A204.1 (cell line): Measurements from ENCODE around the gene IKZF2.

Source experiments
- FAIRE-seq: peaks from 2 replicates; lab custom pipeline; 2012; peaks lifted over from hg19 to GRCh38; lab: Jason Lieb, UNC

Gene IKZF2

GRCh38 chr2:212956665-212957607, 194.5 kb downstream of the IKZF2 start:
- FAIRE-seq: no peak

DNA sequence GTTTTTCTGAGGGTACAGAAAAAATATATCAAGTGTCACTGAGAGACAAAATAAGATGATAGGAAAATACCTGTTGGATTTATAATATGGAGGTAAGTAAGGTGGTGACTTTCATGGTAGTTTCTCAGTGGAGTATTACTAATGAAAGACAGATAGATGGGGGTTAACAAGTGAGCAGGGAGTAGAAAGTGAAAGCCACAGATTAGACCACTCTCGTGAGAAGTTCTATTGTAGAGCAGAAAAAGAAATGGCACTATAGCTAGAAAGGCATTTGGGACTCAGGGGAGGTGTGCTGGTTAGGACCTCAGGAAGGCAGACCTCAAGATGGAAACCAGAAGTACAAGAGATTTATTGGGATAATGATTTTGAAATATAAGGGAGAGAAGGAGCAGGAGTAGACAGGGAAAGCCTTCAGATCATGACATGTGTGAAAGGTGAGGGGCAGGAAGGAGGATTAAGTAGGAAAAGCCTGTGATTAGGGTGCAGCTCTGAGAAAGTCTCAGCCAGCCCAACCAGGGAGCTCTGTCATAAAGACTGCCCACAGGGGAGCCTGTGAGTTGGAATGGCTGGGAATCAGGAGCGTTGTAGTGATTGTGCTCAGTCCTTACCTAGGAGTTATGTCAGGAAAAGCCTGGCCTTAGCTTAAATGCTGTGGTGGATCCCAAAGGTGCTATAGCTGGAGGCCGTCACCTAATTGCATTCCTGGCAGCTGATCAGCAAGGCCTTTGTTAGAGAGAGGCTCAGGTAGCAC, 198.1 kb downstream of the IKZF2 start:
- FAIRE-seq: no peak

- no peak for FAIRE-seq
These were observed 201.6 kb downstream of the IKZF2 start for GRCh38 chr2:212949786-212950185.
